ENCODE data around the gene VIPR1.

VIPR1 gene

GRCh38 chr3:42535981-42536784 is 33.7 kb downstream of the VIPR1 start:
- WGBS: 86% methylated on average over 35 of the region's 35 CpGs
- H3K36me3 ChIP-seq (ENCODE audit: insufficient read depth, low read length): no peaks in the 10 kb centered on the region
- H3K4me3 ChIP-seq (ENCODE audit: low read length): no peak overlapping the region
- no peak overlapping the region for H3K27ac ChIP-seq (ENCODE audit: low read depth, low read length)
- no peaks in the 10 kb centered on the region for H3K27me3 ChIP-seq (ENCODE audit: insufficient read depth, low read length)
- H3K9me3 ChIP-seq (ENCODE audit: insufficient read depth, low read depth, low read length): no peaks in the 10 kb centered on the region
- H3K4me1 ChIP-seq (ENCODE audit: insufficient read depth, low read length): peaks cover 11% of the 10 kb centered on the region
- no peak overlapping the region for H3K9ac ChIP-seq (ENCODE audit: low read depth, low read length)

- no peak overlapping the region for H3K9ac ChIP-seq (ENCODE audit: low read depth, low read length)
- H3K27ac ChIP-seq (ENCODE audit: low read depth, low read length): no peak overlapping the region
- H3K4me3 ChIP-seq (ENCODE audit: low read length): no peak overlapping the region
- no peaks in the 10 kb centered on the region for H3K9me3 ChIP-seq (ENCODE audit: insufficient read depth, low read depth, low read length)
- no peaks in the 10 kb centered on the region for H3K27me3 ChIP-seq (ENCODE audit: insufficient read depth, low read length)
- H3K36me3 ChIP-seq (ENCODE audit: insufficient read depth, low read length): no peaks in the 10 kb centered on the region
- H3K4me1 ChIP-seq (ENCODE audit: insufficient read depth, low read length): peaks cover 11% of the 10 kb centered on the region
These were observed 34.9 kb downstream of the VIPR1 start for GRCh38 chr3:42537350-42537749.

DNA sequence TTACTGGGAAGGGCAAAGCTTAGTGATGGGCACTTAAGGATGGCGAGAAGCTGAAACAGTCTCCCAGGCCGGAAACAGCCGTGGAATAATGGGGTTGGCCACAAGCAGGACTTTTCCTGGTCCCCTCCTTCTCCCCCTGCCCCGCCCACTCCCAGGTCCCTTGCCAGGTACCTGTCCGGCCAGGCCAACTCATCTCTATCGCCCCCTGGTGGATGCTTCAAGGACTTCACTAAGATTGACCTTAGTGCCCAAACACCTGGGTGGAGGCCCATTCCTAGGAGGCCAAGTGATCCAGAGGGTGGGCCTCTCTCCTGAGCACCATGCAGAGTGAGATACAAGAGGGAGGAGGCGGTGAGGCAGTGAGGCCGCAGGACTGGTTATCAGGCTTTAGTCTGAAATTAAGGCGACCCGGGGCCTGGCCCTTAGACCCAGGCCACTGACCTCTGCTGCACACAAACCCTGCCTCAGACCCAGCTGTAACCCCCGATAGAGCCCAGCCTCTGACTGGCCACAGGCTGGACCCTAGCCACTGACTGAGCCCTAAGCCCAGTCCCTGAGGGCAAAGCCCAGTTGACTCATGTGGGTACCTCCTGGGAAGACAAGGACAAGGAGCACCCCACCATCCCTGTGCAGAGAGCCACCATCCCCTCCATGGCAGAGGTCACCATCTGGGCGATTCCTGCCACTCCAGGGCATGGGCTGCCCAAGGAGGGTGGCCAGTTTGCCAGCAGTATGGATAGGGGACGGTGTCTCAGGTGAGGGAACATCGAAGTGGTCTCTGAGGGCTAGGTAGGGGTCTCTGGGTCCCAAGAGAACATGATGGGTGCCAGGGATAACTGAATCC is 37.6 kb downstream of the VIPR1 start:
- WGBS: 60% methylated on average over 14 of the region's 14 CpGs
- Histone ChIP-seq H3K27ac (ENCODE audit: low read depth, low read length) (no peak overlapping the region), H3K4me1 (ENCODE audit: insufficient read depth, low read length) (peaks cover 6% of the 10 kb centered on the region; the same call in 1 of the 2 replicates), H3K9me3 (ENCODE audit: insufficient read depth, low read depth, low read length) (no peaks in the 10 kb centered on the region), H3K4me3 (ENCODE audit: low read length) (no peak overlapping the region), H3K9ac (ENCODE audit: low read depth, low read length) (no peak overlapping the region), H3K27me3 (ENCODE audit: insufficient read depth, low read length) (no peaks in the 10 kb centered on the region), H3K36me3 (ENCODE audit: insufficient read depth, low read length) (no peaks in the 10 kb centered on the region)

DNA sequence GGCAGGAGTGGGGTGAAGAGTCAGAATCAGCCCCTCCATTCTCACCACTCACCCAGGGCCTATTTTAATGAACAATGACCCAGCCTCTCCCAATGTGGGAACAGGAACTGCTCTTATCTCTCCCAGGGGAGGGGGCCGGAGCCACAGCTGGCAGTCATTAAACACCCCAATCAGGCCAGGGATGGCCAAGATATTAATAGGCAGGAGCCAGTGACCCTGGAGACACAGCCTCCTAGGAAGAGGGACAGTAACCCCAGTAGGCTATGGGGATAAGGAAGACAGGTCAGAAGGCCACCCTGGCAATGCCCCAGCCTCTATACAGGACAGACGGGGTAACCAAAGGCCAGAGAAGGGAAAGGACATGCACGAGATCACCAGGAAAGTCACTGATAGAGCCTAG is 38.6 kb downstream of the VIPR1 start:
- 88% methylated on average over 3 of the region's 3 CpGs for WGBS
- no peak overlapping the region for H3K9ac ChIP-seq (ENCODE audit: low read depth, low read length)
- H3K4me1 ChIP-seq (ENCODE audit: insufficient read depth, low read length): no peaks in the 10 kb centered on the region
- H3K27me3 ChIP-seq (ENCODE audit: insufficient read depth, low read length): no peaks in the 10 kb centered on the region
- H3K4me3 ChIP-seq (ENCODE audit: low read length): no peak overlapping the region
- no peaks in the 10 kb centered on the region for H3K36me3 ChIP-seq (ENCODE audit: insufficient read depth, low read length)
- H3K9me3 ChIP-seq (ENCODE audit: insufficient read depth, low read depth, low read length): no peaks in the 10 kb centered on the region
- no peak overlapping the region for H3K27ac ChIP-seq (ENCODE audit: low read depth, low read length)

DNA sequence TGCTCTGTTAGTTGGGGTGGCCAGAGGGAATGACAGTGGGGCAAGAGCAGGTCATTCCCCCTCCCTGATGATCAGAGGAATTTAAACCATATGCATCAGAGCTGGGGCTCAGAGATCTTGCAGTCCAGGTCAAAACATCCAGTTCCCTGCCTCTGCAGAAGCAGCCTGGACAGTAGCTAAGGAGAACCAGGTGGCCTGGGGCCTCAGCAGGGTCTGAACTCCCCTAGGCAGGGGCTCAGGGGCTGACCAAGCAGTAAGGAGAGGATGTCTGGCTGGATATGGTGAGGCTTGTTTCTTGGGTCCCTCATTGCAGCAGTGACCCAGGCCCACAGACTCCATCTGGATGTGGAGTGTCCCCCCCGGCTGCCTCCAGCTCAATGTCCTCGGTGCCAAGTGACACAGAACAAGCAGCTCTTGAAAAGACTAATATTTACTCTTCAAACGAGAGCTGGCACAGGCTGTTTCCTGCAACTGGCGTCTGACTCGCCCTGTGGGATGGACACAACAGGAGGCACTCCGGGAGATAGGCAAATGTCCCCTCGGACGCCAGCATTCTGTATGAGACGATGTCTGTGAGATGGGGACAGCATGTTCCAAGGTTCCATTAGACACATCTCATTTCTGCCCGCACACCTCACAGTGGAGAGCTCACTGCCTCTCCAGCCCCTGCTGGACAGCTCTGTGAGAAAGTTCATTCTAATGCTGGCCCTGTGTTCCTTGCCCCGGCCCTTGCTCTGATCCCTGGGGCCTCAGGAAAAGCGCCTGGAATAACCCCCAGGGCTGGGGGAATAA is 42.2 kb downstream of the VIPR1 start:
- Histone ChIP-seq H3K27ac (ENCODE audit: low read depth, low read length) (no peak overlapping the region), H3K9me3 (ENCODE audit: insufficient read depth, low read depth, low read length) (no peaks in the 10 kb centered on the region), H3K27me3 (ENCODE audit: insufficient read depth, low read length) (no peaks in the 10 kb centered on the region), H3K4me1 (ENCODE audit: insufficient read depth, low read length) (no peaks in the 10 kb centered on the region), H3K36me3 (ENCODE audit: insufficient read depth, low read length) (no peaks in the 10 kb centered on the region), H3K9ac (ENCODE audit: low read depth, low read length) (no peak overlapping the region), H3K4me3 (ENCODE audit: low read length) (no peak overlapping the region)
- WGBS: 85% methylated on average over 12 of the region's 12 CpGs

DNA sequence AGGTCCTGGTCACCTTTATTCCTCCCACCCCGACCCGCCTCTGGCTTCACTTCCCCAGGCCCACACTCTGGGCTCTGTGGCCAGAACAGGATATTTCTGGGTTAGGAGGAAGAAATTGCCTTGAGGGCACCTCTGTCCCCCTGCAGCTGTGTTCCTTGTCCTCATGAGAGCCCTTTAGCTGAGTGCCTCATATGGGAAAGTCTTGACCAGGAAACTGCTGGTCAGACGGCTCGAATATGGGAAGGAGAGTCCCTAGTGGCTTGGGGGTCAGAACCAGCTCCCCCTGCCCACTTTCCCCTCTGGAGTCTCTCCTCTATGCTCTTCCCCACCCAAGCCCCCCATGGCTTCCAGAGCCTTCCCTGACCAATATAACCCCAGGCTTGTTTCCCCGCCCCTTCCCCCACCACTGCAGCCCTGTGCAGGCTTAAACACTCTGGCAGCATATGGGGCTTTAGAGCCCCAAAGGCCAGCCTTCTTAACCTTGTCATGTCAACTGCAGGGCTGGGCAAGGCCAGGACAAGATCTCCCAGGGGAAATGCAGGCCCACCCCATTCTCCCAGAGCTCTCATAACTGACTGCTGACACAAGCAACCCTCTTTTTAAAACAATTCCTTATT is 42.9 kb downstream of the VIPR1 start:
- no peaks in the 10 kb centered on the region for H3K4me1 ChIP-seq (ENCODE audit: insufficient read depth, low read length)
- no peak overlapping the region for H3K27ac ChIP-seq (ENCODE audit: low read depth, low read length)
- WGBS: 84% methylated on average over 5 of the region's 5 CpGs
- no peaks in the 10 kb centered on the region for H3K36me3 ChIP-seq (ENCODE audit: insufficient read depth, low read length)
- H3K27me3 ChIP-seq (ENCODE audit: insufficient read depth, low read length): no peaks in the 10 kb centered on the region
- no peaks in the 10 kb centered on the region for H3K9me3 ChIP-seq (ENCODE audit: insufficient read depth, low read depth, low read length)
- no peak overlapping the region for H3K9ac ChIP-seq (ENCODE audit: low read depth, low read length)
- no peak overlapping the region for H3K4me3 ChIP-seq (ENCODE audit: low read length)

GRCh38 chr3:42546691-42547213 is 44.3 kb downstream of the VIPR1 start:
- 90% methylated on average over 3 of the region's 3 CpGs for WGBS
- Histone ChIP-seq H3K9ac (ENCODE audit: low read depth, low read length) (no peak overlapping the region), H3K4me3 (ENCODE audit: low read length) (no peak overlapping the region), H3K9me3 (ENCODE audit: insufficient read depth, low read depth, low read length) (no peaks in the 10 kb centered on the region), H3K27ac (ENCODE audit: low read depth, low read length) (no peak overlapping the region), H3K27me3 (ENCODE audit: insufficient read depth, low read length) (no peaks in the 10 kb centered on the region), H3K36me3 (ENCODE audit: insufficient read depth, low read length) (peaks cover 8% of the 10 kb centered on the region), H3K4me1 (ENCODE audit: insufficient read depth, low read length) (no peaks in the 10 kb centered on the region)

- Histone ChIP-seq H3K9me3 (ENCODE audit: insufficient read depth, low read depth, low read length) (no peaks in the 10 kb centered on the region), H3K9ac (ENCODE audit: low read depth, low read length) (no peak overlapping the region), H3K27me3 (ENCODE audit: insufficient read depth, low read length) (no peaks in the 10 kb centered on the region), H3K27ac (ENCODE audit: low read depth, low read length) (no peak overlapping the region), H3K36me3 (ENCODE audit: insufficient read depth, low read length) (peaks cover 15% of the 10 kb centered on the region), H3K4me1 (ENCODE audit: insufficient read depth, low read length) (no peaks in the 10 kb centered on the region), H3K4me3 (ENCODE audit: low read length) (no peak overlapping the region)
- WGBS: 54% methylated on average over 7 of the region's 7 CpGs
These were observed 45.0 kb downstream of the VIPR1 start for GRCh38 chr3:42547401-42547945.

GRCh38 chr3:42549131-42549530 is 46.7 kb downstream of the VIPR1 start:
- Histone ChIP-seq H3K36me3 (ENCODE audit: insufficient read depth, low read length) (peaks cover 32% of the 10 kb centered on the region), H3K27me3 (ENCODE audit: insufficient read depth, low read length) (no peaks in the 10 kb centered on the region), H3K4me3 (ENCODE audit: low read length) (no peak overlapping the region), H3K9ac (ENCODE audit: low read depth, low read length) (no peak overlapping the region), H3K4me1 (ENCODE audit: insufficient read depth, low read length) (no peaks in the 10 kb centered on the region), H3K27ac (ENCODE audit: low read depth, low read length) (no peak overlapping the region), H3K9me3 (ENCODE audit: insufficient read depth, low read depth, low read length) (no peaks in the 10 kb centered on the region)
- WGBS: 87% methylated on average over 2 of the region's 2 CpGs

- 88% methylated on average over 1 of the region's 1 CpG for WGBS
- Histone ChIP-seq H3K27ac (ENCODE audit: low read depth, low read length) (no peak overlapping the region), H3K9ac (ENCODE audit: low read depth, low read length) (no peak overlapping the region), H3K36me3 (ENCODE audit: insufficient read depth, low read length) (peaks cover 40% of the 10 kb centered on the region), H3K4me1 (ENCODE audit: insufficient read depth, low read length) (no peaks in the 10 kb centered on the region), H3K4me3 (ENCODE audit: low read length) (no peak overlapping the region), H3K27me3 (ENCODE audit: insufficient read depth, low read length) (no peaks in the 10 kb centered on the region), H3K9me3 (ENCODE audit: insufficient read depth, low read depth, low read length) (no peaks in the 10 kb centered on the region)
These were observed 47.8 kb downstream of the VIPR1 start for GRCh38 chr3:42550250-42550649.

Measured in HUES64 (cell line).